Measurements from ENCODE around the gene PDE1C.

DNA sequence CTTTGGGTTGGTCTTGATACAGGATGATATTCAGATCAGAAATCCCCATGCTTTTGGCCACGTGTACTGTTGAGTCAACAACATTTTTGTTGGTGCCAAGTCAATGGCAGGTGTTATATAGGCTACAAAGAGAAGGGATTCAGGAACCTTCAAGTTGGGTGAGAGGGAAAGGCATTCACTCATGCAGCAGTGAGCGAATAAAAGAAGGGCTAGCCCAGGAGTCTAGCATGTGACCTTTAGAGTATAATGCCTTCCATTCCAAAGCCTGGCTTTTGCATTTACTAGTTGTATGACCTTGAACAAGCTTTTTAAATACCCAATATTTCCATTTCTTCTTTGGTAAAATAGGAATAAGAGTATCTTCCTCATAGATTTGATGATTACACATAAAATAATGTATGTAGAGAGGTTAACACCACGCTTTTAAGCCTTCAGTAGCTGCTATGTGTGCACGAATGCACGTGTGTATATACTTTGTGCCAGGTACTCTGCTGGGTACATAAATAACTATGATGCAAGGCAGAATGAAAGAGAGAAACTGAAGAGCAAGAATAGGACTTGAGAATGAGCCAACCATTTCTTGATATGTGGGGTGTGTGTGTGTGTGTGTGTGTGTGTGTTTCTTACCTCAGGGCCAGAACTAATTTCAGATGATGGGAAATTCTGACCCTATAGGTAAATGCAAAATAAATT, 163.6 kb downstream of the PDE1C start:
- TF ChIP-seq, protein P1, sequence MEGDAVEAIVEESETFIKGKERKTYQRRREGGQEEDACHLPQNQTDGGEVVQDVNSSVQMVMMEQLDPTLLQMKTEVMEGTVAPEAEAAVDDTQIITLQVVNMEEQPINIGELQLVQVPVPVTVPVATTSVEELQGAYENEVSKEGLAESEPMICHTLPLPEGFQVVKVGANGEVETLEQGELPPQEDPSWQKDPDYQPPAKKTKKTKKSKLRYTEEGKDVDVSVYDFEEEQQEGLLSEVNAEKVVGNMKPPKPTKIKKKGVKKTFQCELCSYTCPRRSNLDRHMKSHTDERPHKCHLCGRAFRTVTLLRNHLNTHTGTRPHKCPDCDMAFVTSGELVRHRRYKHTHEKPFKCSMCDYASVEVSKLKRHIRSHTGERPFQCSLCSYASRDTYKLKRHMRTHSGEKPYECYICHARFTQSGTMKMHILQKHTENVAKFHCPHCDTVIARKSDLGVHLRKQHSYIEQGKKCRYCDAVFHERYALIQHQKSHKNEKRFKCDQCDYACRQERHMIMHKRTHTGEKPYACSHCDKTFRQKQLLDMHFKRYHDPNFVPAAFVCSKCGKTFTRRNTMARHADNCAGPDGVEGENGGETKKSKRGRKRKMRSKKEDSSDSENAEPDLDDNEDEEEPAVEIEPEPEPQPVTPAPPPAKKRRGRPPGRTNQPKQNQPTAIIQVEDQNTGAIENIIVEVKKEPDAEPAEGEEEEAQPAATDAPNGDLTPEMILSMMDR (conservative IDR thresholded peaks at IDR 0.05 in 1 of 2, IDR thresholded peaks at IDR 0.05 in 1 of 2; ENCODE audit: low read depth in 1 of 2, low read length in 2 of 2), result no peak
- TF ChIP-seq EZH2 (IDR thresholded peaks at IDR 0.05; ENCODE audit: low read length, missing control alignments), result no peak
